Testis (tissue), 2 donors: ENCODE data around the gene NOC3L.

Experiments
- CTCF ChIP-seq, 3 experiments: fragments of 450-650 bp in 2 of 3; fragments of 200-600 bp in 1 of 3; sonication (generic) in 1 of 3; IDR thresholded peaks; one replicate each; pipeline ENCODE4 v1.5.1; 2016 to 2019; ENCODE audit warnings: antibody characterized with exemption in 3 of 3, mild to moderate bottlenecking in 2 of 3, moderate library complexity in 1 of 3
- POLR2A ChIP-seq: fragments of 450-650 bp; IDR thresholded peaks from one replicate; pipeline ENCODE4 v1.6.1; 2017; ENCODE audit warnings: antibody characterized with exemption, mild to moderate bottlenecking, moderate library complexity

DNA sequence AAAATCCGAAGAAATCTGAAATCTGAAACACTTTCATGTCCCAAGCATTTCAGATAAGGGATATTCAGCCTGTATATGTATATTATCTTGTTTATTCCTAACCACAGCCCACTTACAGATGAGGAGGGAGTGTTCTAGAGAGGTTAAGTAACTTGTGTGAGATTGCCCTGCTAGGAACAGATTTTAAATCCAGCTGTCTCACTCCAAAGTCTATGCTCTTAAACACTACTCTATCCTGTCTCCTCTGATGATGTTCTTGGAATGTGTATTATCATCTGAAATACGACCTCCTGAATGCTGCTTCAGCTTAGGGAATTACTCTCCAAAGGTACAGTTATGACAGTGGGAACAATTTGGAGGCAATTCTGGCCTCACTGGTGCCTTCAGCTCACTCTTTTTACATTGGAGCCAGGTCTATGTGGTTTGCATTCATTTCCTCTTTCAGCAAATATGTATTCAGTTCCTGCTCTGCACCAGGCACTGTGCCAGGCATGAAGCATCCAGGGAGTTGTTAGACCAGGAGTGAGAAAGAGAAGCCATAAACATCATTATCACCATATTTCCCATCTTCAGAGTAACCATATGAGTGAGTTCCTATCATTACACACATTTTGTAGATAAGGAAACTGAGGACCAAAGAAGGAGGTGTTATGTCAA is 70.2 kb downstream of the NOC3L start:
- no peak for TF ChIP-seq CTCF (IDR thresholded peaks at IDR 0.05)
- TF ChIP-seq POLR2A: no peak
